Measurements from ENCODE around the gene FAM151A. TPM values are rescaled to one million over a fixed set of nuclear protein-coding genes. Genes with fewer than 3 reads are reported as not detected.

FAM151A gene
- total and polyA plus RNA-seq, 4 donors: 0.02 to 0.06 TPM; not detected in 2

DNA sequence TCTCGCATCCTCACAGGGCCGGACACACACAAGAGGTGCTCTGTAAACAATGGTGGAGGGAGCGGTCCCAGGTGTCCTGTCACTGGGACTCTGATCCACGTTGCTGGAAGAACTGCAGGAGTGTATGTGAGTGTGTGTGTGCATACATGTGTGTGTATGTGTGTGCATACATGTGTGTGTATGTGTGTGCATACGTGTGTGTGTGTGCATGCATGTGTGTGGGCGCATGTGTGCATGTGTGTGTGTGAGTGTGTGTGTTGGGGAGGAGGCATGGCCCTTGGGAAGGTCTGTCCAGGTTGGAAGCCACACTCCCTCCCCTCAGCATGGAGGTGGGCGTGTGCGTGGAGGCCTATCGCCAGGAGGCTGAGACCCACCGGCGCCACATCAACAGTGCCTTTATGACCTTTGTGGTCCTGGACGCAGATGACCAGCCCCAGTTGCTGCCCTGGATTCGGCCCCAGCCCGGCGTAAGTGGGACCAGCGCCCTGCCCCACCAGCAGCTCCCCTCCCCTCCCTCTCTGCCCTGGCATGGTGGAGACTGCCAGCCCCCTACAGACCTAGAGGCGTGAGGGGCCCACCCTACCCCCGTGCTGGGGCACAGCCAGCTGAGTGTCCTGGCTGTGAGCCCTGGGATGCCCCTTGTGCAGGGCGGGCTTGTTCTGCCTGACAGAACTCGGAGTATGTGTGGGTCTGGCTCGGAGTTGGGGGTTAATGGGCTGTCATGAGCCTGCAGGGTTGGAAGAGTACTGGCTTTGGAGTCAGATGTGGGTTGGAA, 22.2 kb downstream of the FAM151A start:
- no peaks in the 10 kb centered on the region for H3K27me3 ChIP-seq (ENCODE audit: control insufficient read depth in 3 of 3, insufficient read depth in 3 of 3, low read length in 2 of 3)
- no peak overlapping the region for H3K4me3 ChIP-seq
- H3K9ac ChIP-seq (ENCODE audit: insufficient read depth in 1 of 2, low read length in 2 of 2): no peak overlapping the region
- H3K27ac ChIP-seq (ENCODE audit: low read depth in 1 of 2, low read length in 1 of 2): no peak overlapping the region
- ATAC-seq (ENCODE audit: insufficient read depth, low FRiP score): no peak
- H3K36me3 ChIP-seq (ENCODE audit: control insufficient read depth in 4 of 4, insufficient read depth in 4 of 4, low read length in 4 of 4): peaks cover 0 to 6% (median 0%) of the 10 kb centered on the region in 4 donors
- WGBS, 2 donors: 89 to 90% methylated on average over 21 of the region's 21 CpGs
- no peaks in the 10 kb centered on the region for H3K9me3 ChIP-seq (ENCODE audit: control insufficient read depth in 4 of 4, insufficient read depth in 3 of 4, low read length in 3 of 4)
- DNase-seq: no peak
- TF ChIP-seq, protein P1, sequence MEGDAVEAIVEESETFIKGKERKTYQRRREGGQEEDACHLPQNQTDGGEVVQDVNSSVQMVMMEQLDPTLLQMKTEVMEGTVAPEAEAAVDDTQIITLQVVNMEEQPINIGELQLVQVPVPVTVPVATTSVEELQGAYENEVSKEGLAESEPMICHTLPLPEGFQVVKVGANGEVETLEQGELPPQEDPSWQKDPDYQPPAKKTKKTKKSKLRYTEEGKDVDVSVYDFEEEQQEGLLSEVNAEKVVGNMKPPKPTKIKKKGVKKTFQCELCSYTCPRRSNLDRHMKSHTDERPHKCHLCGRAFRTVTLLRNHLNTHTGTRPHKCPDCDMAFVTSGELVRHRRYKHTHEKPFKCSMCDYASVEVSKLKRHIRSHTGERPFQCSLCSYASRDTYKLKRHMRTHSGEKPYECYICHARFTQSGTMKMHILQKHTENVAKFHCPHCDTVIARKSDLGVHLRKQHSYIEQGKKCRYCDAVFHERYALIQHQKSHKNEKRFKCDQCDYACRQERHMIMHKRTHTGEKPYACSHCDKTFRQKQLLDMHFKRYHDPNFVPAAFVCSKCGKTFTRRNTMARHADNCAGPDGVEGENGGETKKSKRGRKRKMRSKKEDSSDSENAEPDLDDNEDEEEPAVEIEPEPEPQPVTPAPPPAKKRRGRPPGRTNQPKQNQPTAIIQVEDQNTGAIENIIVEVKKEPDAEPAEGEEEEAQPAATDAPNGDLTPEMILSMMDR (IDR thresholded peaks at IDR 0.05; ENCODE audit: control extremely low read depth, extremely low read depth): no peak
- peaks cover 0 to 12% (median 0%) of the 10 kb centered on the region in 5 donors for H3K4me1 ChIP-seq (ENCODE audit: control insufficient read depth in 5 of 5, insufficient read depth in 5 of 5, low read length in 5 of 5)

DNA sequence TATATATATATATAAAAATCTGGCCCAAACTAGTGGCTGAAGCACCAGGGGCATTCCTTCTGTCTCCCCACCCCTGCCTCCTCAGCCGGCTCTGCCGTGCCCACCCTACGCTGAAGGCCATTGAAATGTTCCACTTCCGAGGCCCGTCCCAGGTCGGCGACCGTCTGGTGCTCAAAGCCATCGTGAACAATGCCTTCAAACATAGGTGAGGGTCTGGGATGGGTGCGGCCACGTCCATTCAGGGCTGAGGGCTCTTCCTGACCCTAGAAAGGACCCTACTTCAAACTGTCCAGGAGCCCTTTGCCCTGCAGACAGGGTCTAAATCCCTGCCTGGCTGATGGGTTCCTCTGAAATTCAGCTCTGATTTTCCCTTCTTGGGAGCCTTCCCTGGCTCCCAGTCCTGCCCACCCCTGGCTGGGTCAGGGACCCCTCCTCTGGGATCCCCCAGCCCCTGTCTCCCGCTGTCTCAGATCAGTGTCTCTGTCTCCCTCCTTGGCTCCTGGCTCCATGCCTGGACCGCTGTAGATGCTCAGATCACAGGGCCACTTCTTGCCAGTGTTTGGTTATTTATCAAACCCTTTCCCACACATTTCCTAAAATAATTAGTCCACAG, 24.0 kb downstream of the FAM151A start:
- ATAC-seq (ENCODE audit: insufficient read depth, low FRiP score): no peak
- peak in 1 of 3 donors; percentile 37 for DNase-seq
- peaks cover 0 to 12% (median 0%) of the 10 kb centered on the region in 5 donors for H3K4me1 ChIP-seq (ENCODE audit: control insufficient read depth in 5 of 5, insufficient read depth in 5 of 5, low read length in 5 of 5)
- 90 to 91% methylated on average over 13 of the region's 13 CpGs for WGBS, 2 donors
- no peak overlapping the region for H3K9ac ChIP-seq (ENCODE audit: insufficient read depth in 1 of 2, low read length in 2 of 2)
- H3K4me3 ChIP-seq: no peak overlapping the region
- no peaks in the 10 kb centered on the region for H3K9me3 ChIP-seq (ENCODE audit: control insufficient read depth in 4 of 4, insufficient read depth in 3 of 4, low read length in 3 of 4)
- H3K27me3 ChIP-seq (ENCODE audit: control insufficient read depth in 3 of 3, insufficient read depth in 3 of 3, low read length in 2 of 3): no peaks in the 10 kb centered on the region
- TF ChIP-seq, protein P1 (IDR thresholded peaks at IDR 0.05; ENCODE audit: control extremely low read depth, extremely low read depth): no peak
- no peak overlapping the region for H3K27ac ChIP-seq (ENCODE audit: low read depth in 1 of 2, low read length in 1 of 2)
- peaks cover 0 to 9% (median 0%) of the 10 kb centered on the region in 4 donors for H3K36me3 ChIP-seq (ENCODE audit: control insufficient read depth in 4 of 4, insufficient read depth in 4 of 4, low read length in 4 of 4)

DNA sequence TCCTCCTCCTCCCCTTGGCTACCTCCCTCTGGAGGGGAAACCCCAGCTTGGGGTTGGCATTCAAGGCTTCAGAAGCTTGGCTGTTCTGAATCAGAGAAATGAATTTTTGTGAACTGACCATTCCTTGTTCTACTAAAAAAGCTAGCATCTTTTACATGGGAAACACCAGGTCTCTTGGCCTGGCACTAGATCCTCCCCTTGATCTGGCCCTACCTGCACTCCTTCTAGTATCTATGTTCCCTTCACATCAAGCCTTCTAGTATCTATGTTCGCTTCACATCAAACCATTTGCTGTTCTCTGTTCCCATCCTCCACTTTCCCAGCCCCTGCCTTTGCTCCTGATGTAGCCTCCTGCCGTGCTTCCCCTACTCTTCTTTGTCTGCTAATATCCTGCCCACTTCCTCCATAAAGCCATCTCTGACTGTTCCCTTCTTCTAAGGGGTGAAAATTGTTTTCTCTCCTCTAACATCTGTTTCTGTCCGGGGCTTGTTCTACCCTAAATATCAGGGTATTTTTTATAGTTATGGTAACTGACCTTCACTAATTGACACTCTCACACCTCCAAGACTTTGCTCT, 25.8 kb downstream of the FAM151A start:
- Histone ChIP-seq H3K27ac (ENCODE audit: low read depth in 1 of 2, low read length in 1 of 2) (no peak overlapping the region), H3K4me3 (no peak overlapping the region), H3K4me1 (ENCODE audit: control insufficient read depth in 5 of 5, insufficient read depth in 5 of 5, low read length in 5 of 5) (peaks cover 0 to 12% (median 0%) of the 10 kb centered on the region in 5 donors), H3K36me3 (ENCODE audit: control insufficient read depth in 4 of 4, insufficient read depth in 4 of 4, low read length in 4 of 4) (peaks cover 0 to 11% (median 0%) of the 10 kb centered on the region in 4 donors), H3K9me3 (ENCODE audit: control insufficient read depth in 4 of 4, insufficient read depth in 3 of 4, low read length in 3 of 4) (no peaks in the 10 kb centered on the region), H3K9ac (ENCODE audit: insufficient read depth in 1 of 2, low read length in 2 of 2) (no peak overlapping the region), H3K27me3 (ENCODE audit: control insufficient read depth in 3 of 3, insufficient read depth in 3 of 3, low read length in 2 of 3) (no peaks in the 10 kb centered on the region)
- ATAC-seq (ENCODE audit: insufficient read depth, low FRiP score): no peak
- TF ChIP-seq, protein P1 (IDR thresholded peaks at IDR 0.05; ENCODE audit: control extremely low read depth, extremely low read depth): no peak
- 73 to 74% methylated on average over 3 of the region's 3 CpGs for WGBS, 2 donors
- no peak for DNase-seq
